GM19452 (cell line): Measurements from ENCODE around the gene IDNK.

Experiments used
- ATAC-seq: cut with Tn5 transposase; IDR thresholded peaks from one replicate; pipeline ENCODE4 v1.9.1; 2021; ENCODE audit not compliant: unreplicated experiment

Gene IDNK

GRCh38 chr9:83633255-83633654 lies 10.3 kb downstream of the IDNK start:
- ATAC-seq = no peak

GRCh38 chr9:83633676-83634075 lies 10.7 kb downstream of the IDNK start:
- no peak for ATAC-seq

GRCh38 chr9:83636813-83637212 lies 13.9 kb downstream of the IDNK start:
- no peak for ATAC-seq

- no peak for ATAC-seq
Observed at GRCh38 chr9:83637389-83637788, 14.4 kb downstream of the IDNK start.

- ATAC-seq = no peak
Observed at GRCh38 chr9:83639266-83639665, 16.3 kb downstream of the IDNK start.

- no peak for ATAC-seq
Observed at GRCh38 chr9:83642793-83643192, 19.9 kb downstream of the IDNK start.

- no peak for ATAC-seq
Observed at GRCh38 chr9:83646500-83647239, 23.7 kb downstream of the IDNK start.

GRCh38 chr9:83649080-83649479 lies 26.1 kb downstream of the IDNK start:
- peak; percentile 59 for ATAC-seq

GRCh38 chr9:83649515-83649914 lies 26.6 kb downstream of the IDNK start:
- no peak for ATAC-seq

GRCh38 chr9:83651558-83651957 lies 28.6 kb downstream of the IDNK start:
- ATAC-seq = no peak

- no peak for ATAC-seq
Observed at GRCh38 chr9:83652433-83652832, 29.5 kb downstream of the IDNK start.

GRCh38 chr9:83655433-83655832 lies 32.5 kb downstream of the IDNK start:
- no peak for ATAC-seq

GRCh38 chr9:83656032-83656680 lies 33.2 kb downstream of the IDNK start:
- ATAC-seq = peak; percentile 54

GRCh38 chr9:83656952-83657351 lies 34.0 kb downstream of the IDNK start:
- no peak for ATAC-seq

GRCh38 chr9:83662933-83663332 lies 40.0 kb downstream of the IDNK start:
- no peak for ATAC-seq

- peak; percentile 80 for ATAC-seq
Observed at GRCh38 chr9:83665580-83666200, 42.7 kb downstream of the IDNK start.

GRCh38 chr9:83669067-83669466 lies 46.1 kb downstream of the IDNK start:
- no peak for ATAC-seq

- no peak for ATAC-seq
Observed at GRCh38 chr9:83670381-83670780, 47.4 kb downstream of the IDNK start.

GRCh38 chr9:83671451-83671850 lies 48.5 kb downstream of the IDNK start:
- no peak for ATAC-seq

GRCh38 chr9:83675466-83675865 lies 52.5 kb downstream of the IDNK start:
- no peak for ATAC-seq

- no peak for ATAC-seq
Observed at GRCh38 chr9:83677596-83677995, 54.7 kb downstream of the IDNK start.

- ATAC-seq = no peak
Observed at GRCh38 chr9:83680233-83680632, 57.3 kb downstream of the IDNK start.
